CD4-positive, alpha-beta T cell treated with Interferon gamma for 1 hour (primary cell): Measurements from ENCODE around the gene ELAVL3.

Experiments
- DNase-seq: peaks from one replicate; pipeline ENCODE4 v3.0.0-alpha.2; 2020

Gene ELAVL3

GRCh38 chr19:11480715-11481533, at the start of gene ELAVL3:
Gene ELAVL3, minus strand, starts transcription at chr19:11481046. Its CDS starts 438 bp downstream, at chr19:11480608.
- no peak for DNase-seq

- peak; percentile 46 for DNase-seq
Measured at GRCh38 chr19:11530432-11530831, 49.6 kb upstream of the ELAVL3 start.

DNA sequence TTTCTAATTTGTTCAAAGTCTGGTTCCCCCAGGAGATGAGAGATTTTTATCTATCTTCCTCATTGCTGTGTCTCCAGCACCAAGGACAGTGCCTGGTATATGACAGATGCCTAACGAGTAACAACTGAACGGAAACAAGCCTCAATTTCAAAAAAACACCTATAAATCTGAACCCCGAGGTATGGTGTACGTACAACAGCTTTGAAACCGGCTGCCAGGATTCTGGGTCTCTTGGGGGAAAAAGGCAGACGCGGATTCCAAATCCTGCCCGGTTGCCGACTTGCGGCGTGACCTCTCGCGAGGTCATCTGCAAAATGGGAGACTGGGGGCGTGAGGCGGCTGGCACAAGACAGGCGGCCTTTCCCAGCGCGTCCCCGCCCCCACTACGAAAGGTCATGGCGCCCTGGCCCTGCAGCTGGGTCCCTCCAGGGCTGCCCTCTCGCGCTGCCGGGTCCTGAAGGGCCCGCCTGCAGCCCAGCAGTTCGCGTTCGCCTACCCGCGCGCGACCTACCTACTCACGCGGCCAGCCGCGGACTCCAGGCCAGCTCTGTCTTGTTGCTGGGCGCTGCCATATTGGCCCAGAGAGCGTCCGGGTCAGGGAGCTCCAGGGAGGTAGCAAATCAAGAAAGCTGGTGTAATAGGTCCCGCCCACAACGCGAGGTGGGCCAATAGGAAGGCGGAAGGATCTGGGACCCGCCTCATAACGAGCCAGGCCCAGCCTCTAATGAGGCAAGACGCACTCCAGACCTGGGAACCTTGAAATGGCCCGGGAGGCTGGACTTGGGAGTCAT, 47.9 kb upstream of the ELAVL3 start, which contains the start of gene ECSIT:
TSS of gene ECSIT (minus strand) at position 584 of the 791 bp plus-strand sequence. CDS start 9,964 bp downstream, outside the sequence.
- peak; percentile 94 for DNase-seq

DNA sequence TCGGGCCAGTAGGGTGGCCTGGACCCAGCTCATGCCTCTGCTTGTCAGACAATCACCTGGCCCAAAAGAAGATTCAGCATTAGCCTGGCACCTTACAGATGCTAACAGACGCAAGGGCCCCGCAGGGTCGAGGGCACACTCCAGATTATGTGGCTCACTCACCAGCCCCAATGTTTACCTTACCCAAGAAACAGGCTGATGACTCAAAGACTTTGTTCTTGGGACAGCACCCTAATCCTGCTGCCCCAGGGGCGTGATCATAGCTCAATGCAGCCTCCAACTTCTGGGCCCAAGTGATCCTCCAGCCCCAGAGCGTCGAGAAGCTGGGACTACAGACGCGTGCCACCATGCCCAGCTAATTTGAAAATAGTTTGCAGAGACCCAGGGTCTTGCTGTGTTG, 38.3 kb upstream of the ELAVL3 start:
- no peak for DNase-seq

DNA sequence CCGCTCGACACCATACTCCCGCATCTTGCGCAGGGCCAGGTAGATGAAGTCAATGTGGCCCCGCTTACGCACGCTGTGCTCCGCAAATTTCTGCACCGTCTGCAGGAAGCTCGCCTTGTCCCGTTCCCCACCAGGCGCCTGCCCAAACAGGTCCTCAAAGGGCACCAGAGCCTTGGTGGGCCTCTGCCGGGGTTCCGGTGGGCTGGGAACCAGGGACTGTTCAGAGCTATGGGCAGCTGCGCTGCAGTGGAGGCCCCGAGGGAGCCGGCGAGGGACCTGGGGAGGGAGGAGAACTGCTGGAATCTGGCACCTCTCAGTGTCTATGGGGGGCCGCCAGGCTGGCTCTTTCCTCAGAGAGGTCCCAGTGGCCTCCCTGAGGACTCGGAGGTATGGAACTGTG, 33.1 kb upstream of the ELAVL3 start:
- DNase-seq: no peak

DNA sequence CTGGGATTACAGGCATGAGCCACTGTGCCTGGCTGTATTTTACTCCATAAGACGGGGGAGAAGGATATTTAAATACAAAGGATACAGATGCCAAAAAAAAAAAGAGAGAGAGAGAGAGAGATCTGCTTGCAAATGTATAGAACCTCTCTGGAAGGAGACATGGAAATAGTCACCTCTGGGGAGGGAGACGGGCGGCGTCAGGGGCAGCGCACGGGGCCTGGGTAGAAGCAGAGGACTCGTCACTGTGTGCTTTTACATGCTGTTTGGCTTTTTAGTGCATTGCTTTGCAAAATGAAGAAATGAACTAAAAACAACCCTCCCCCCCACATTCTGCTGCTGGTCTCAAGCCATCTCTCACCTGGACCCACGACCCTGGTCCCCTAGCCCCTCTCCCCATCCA, 29.6 kb upstream of the ELAVL3 start:
- DNase-seq: no peak

GRCh38 chr19:11507370-11508078, 26.7 kb upstream of the ELAVL3 start:
- DNase-seq: no peak

- no peak for DNase-seq
Measured at GRCh38 chr19:11506967-11507366, 26.1 kb upstream of the ELAVL3 start.

DNA sequence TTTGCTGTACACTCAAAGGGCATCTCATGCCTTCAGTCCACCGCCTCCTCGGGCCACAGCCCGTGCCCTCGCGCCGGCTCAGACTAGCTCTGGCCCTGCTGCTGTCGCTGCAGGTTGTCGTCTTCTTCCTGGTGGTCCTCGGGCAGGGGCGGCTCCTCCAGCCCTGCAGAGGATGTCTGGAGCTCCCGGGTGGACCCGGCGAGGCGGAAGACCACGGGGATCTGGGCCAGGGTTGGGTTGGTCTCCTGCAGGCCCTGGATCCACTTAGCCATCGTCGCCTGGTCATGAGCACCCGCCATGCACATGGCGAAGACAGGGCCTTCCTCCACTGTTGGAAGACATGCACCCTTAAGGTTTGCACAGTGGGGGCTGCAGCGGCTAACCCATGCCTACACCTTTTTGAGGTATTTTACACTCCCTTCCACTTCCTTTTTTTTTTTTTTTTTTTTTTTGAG, 25.3 kb upstream of the ELAVL3 start:
- DNase-seq: no peak

GRCh38 chr19:11505504-11506100, 24.8 kb upstream of the ELAVL3 start, which contains the start of gene ZNF653:
Gene ZNF653, minus strand, starts transcription at chr19:11505839. Its CDS starts 53 bp downstream, at chr19:11505786.
- peak; percentile 94 for DNase-seq

DNA sequence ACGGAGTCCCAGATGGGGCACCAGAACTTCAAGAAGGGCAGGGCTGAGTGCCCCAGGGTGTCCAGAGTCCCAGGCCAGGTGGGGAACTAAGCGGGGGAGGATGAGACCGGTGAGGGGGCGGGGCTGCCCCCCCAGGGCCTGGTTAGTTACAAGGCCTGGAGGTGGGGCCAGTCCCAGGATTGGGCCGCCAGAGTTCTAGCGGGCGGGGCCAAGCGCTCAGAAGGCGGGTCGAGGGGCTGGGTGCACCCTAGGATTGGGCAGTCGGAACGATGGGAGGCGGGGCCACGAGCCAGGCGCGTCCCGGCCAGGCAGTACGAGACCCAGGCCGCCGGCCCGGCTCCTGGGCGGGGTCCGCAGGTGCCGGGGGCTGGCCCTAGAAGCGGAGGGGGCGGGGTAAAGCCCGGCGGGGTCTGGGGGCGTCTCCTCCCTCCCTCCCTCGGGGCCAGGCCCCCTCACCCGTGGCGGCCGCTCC, 24.2 kb upstream of the ELAVL3 start:
- DNase-seq: peak; percentile 97

GRCh38 chr19:11504502-11505031, 23.7 kb upstream of the ELAVL3 start:
- no peak for DNase-seq

DNA sequence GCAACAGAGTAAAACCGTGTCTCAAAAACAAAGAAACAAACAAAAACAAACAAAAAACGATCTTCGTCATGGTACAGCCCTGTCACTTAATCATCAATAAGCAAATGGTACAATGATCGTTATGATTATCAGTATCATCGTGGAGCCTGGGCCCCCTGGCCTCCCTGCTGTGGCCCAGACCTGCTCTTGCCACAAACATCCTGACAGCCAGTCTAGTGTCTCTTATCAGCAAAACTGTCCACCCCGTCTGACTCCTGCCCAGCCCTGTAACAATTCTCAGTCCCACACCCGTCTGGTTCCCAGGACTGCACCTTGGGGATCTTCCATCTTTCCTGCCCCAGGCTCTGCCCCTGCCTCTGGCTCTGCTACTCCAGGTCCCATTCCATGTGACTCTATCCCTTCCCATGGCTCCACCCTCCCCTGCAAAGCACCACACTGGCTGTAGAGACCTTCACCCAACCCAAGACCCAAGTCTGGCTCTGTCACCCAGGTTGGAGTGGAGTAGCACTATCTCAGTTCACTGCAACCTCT, 19.1 kb upstream of the ELAVL3 start:
- DNase-seq: no peak

GRCh38 chr19:11499220-11499726, 18.4 kb upstream of the ELAVL3 start:
- no peak for DNase-seq

DNA sequence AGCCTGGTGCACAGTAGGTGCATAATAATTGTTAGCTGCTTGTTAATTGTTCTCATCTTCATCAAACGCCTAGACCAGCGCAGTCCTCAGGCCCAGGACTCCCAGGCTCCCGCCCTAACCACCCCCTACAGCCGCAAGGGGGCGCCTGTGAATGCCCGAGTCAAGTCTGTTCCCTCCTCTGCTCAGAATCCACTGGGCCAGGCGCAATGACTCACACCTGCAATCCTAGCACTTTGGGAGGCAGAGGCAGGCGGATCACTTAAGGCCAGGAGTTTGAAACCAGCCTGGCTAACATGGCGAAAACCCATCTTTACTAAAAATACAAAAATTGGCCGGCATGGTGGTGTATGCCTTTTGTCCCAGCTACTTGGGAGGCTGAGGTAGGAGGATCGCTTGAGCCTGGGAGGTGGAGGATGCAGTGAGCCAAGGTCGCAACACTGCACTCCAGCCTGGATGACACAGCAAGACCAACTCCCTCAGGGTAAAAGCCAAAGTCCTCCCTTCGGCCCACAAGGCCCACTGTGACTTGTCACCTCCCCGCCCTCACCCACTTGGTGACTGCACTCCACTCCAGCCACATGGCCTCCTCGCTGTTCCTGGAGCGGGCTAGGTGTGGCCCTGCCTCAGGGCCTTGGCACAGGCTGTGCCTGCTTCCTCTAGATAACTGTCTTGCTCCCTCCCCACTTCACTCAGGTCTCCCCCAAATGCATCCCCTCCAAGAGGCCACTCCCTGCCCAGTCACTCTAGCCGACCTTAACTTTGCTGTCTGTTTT, 15.7 kb upstream of the ELAVL3 start:
- peak; percentile 52 for DNase-seq

DNA sequence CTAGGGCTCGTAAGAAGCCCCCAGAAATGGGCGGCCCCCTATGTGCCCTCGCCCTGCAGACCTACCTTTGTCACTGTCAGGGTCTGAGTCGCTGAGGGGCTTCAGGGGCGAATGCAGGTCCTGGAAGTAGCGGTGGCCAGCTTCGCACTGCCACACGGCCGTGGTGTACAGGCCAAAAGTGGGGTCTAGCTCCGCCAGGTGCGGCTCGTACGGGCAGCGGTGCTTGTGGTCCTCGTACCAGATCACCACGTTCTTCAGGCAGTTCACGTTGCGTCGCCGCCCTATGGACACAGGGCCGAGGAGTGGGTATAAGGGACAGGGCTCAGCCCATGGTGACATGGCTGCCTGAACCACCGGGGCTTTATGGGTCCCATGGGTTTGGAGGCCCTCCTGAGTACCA, 15.0 kb upstream of the ELAVL3 start:
- no peak for DNase-seq

GRCh38 chr19:11495481-11495880, 14.6 kb upstream of the ELAVL3 start:
- DNase-seq: no peak

- DNase-seq: no peak
Measured at GRCh38 chr19:11494634-11495285, 13.9 kb upstream of the ELAVL3 start.

DNA sequence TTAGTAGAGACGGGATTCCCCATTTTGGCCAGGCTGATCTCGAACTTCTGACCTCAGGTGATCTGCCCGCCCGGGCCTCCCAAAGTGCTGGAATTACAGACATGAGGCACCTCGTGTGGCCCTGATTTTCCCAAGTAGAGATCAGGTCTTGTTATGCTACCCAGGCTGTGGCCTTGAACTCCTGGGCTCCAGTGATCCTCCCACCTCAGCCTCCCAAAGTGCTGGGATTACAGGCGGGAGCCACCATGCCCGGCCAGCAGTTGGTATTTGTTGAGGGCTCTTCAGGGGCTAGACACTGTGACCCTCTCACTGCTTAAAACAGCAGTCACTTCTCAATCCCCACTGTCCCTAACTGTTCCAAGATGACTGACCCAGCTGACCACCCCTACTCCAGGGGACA, 8.5 kb upstream of the ELAVL3 start:
- no peak for DNase-seq
